ENCODE results near the gene RHO.

RHO gene

GRCh38 chr3:129548104-129548965, 19.9 kb downstream of the RHO start:
- DNase-seq: no peak

- no peak for DNase-seq
Measured at GRCh38 chr3:129549006-129549800, 20.8 kb downstream of the RHO start.

- no peak for DNase-seq
Measured at GRCh38 chr3:129549805-129550204, 21.4 kb downstream of the RHO start.

GRCh38 chr3:129552287-129553050, 24.0 kb downstream of the RHO start:
- DNase-seq: no peak

- DNase-seq: peak in 1 of 2 experiments; percentile 60
Measured at GRCh38 chr3:129553171-129553570, 24.7 kb downstream of the RHO start.

- no peak for DNase-seq
Measured at GRCh38 chr3:129553719-129554118, 25.3 kb downstream of the RHO start.

GRCh38 chr3:129554356-129555152, 26.1 kb downstream of the RHO start:
- DNase-seq: no peak

GRCh38 chr3:129555153-129555550, 26.7 kb downstream of the RHO start:
- DNase-seq: no peak

GRCh38 chr3:129555616-129556357, 27.3 kb downstream of the RHO start:
- no peak for DNase-seq

GRCh38 chr3:129556358-129556695, 27.9 kb downstream of the RHO start:
- no peak for DNase-seq

- no peak for DNase-seq
Measured at GRCh38 chr3:129556890-129557547, 28.6 kb downstream of the RHO start.

- no peak for DNase-seq
Measured at GRCh38 chr3:129557548-129557894, 29.1 kb downstream of the RHO start.

- no peak for DNase-seq
Measured at GRCh38 chr3:129558081-129558771, 29.8 kb downstream of the RHO start.

GRCh38 chr3:129558772-129559564, 30.5 kb downstream of the RHO start:
- DNase-seq: peak in 1 of 2 experiments; percentile 41

- DNase-seq: no peak
Measured at GRCh38 chr3:129559565-129560079, 31.2 kb downstream of the RHO start.

GRCh38 chr3:129560269-129560787, 31.9 kb downstream of the RHO start:
- DNase-seq: no peak

- peak; percentile 38 to 65 for DNase-seq
Measured at GRCh38 chr3:129560911-129561594, 32.6 kb downstream of the RHO start.

- DNase-seq: no peak
Measured at GRCh38 chr3:129561619-129562248, 33.3 kb downstream of the RHO start.

All from NCI-H2081 (cell line).